C1 segment of cervical spinal cord (tissue), 14 donors: ENCODE results near the gene AQP6.

ENCODE experiments used
- DNase-seq, 14 donors: peaks; one replicate each; lab custom pipeline; 2025; lab: John Stamatoyannopoulos, UW

Gene AQP6

GRCh38 chr12:49955899-49956662 lies 16.7 kb upstream of the AQP6 start:
- no peak for DNase-seq

GRCh38 chr12:49956663-49957569 lies 15.8 kb upstream of the AQP6 start:
- DNase-seq = no peak

- no peak for DNase-seq
These were observed 15.2 kb upstream of the AQP6 start for GRCh38 chr12:49957570-49957967.

- no peak for DNase-seq
These were observed 12.9 kb upstream of the AQP6 start for GRCh38 chr12:49959685-49960473.

GRCh38 chr12:49960474-49961110 lies 12.2 kb upstream of the AQP6 start:
- DNase-seq = no peak

- no peak for DNase-seq
These were observed 11.4 kb upstream of the AQP6 start, which contains the start of gene AQP5 for GRCh38 chr12:49961111-49961922. Gene AQP5 (plus strand): TSS chr12:49961872. CDS start chr12:49962018, 146 bp downstream.

- DNase-seq = no peak
These were observed 10.6 kb upstream of the AQP6 start for GRCh38 chr12:49961993-49962764.

- DNase-seq = peak in 6 of 14 donors; percentile 10 to 67 (median 22)
These were observed 9.6 kb upstream of the AQP6 start for GRCh38 chr12:49962861-49963765.

GRCh38 chr12:49963976-49964815 lies 8.6 kb upstream of the AQP6 start:
- DNase-seq = no peak

- no peak for DNase-seq
These were observed 7.7 kb upstream of the AQP6 start for GRCh38 chr12:49964849-49965624.

GRCh38 chr12:49965836-49966235 lies 6.9 kb upstream of the AQP6 start:
- no peak for DNase-seq

GRCh38 chr12:49966511-49967041 lies 6.2 kb upstream of the AQP6 start:
- DNase-seq = no peak

GRCh38 chr12:49967042-49967776 lies 5.5 kb upstream of the AQP6 start:
- peak; percentile 25 to 96 (median 85) for DNase-seq

GRCh38 chr12:49967777-49968250 lies 4.9 kb upstream of the AQP6 start:
- no peak for DNase-seq

GRCh38 chr12:49968471-49968870 lies 4.3 kb upstream of the AQP6 start:
- peak in 1 of 14 donors; percentile 45 for DNase-seq

- peak in 11 of 14 donors; percentile 33 to 86 (median 61) for DNase-seq
These were observed 3.7 kb upstream of the AQP6 start for GRCh38 chr12:49969027-49969426.
